ENCODE results near the gene PRR14L.

PRR14L gene

DNA sequence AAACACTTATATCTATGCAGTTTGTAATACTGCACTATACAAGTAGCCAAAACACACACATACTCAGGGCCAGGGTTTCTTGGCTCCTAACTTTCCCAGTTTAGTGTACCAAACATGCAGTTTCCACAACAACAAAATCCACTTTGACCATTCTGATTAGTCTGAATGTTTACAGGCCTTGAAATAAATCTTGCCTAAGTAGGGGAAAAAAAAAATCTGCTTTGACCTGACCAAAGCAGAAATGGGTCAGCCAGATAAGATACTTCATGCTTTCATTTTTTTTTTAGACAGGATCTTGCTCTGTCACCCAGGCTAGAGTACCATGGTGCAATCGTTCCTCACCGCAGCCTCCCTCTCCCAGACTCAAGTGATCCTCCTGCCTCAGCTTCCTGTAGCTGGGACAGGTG lies 10.1 kb downstream of the PRR14L start:
- Histone ChIP-seq H3K9me3 (ENCODE audit: control insufficient read depth, low read length) (no peaks in the 10 kb centered on the region), H3K4me1 (ENCODE audit: control insufficient read depth, insufficient read depth, low read length, poor library complexity, severe bottlenecking) (peaks cover 6% of the 10 kb centered on the region), H3K4me3 (ENCODE audit: extremely low read depth, insufficient read depth, low read length, poor library complexity, severe bottlenecking) (no peak overlapping the region), H3K27ac (ENCODE audit: low read depth, low read length, severe bottlenecking) (no peak overlapping the region), H3K36me3 (ENCODE audit: control insufficient read depth, insufficient read depth, low read length) (peaks cover 47% of the 10 kb centered on the region)
- WGBS, 2 experiments (ENCODE audit: insufficient coverage in 2 of 2) = 87 to 96% methylated on average over 2 of the region's 2 CpGs

GRCh38 chr22:31738566-31738965 lies 11.4 kb downstream of the PRR14L start:
- H3K9me3 ChIP-seq (ENCODE audit: control insufficient read depth, low read length) = no peaks in the 10 kb centered on the region
- H3K36me3 ChIP-seq (ENCODE audit: control insufficient read depth, insufficient read depth, low read length) = peaks cover 55% of the 10 kb centered on the region
- no peak overlapping the region for H3K4me3 ChIP-seq (ENCODE audit: extremely low read depth, insufficient read depth, low read length, poor library complexity, severe bottlenecking)
- 67 to 90% methylated on average over 1 to 2 of the region's 2 CpGs for WGBS, 2 experiments (ENCODE audit: insufficient coverage in 2 of 2)
- H3K4me1 ChIP-seq (ENCODE audit: control insufficient read depth, insufficient read depth, low read length, poor library complexity, severe bottlenecking) = peaks cover 9% of the 10 kb centered on the region
- H3K27ac ChIP-seq (ENCODE audit: low read depth, low read length, severe bottlenecking) = no peak overlapping the region

DNA sequence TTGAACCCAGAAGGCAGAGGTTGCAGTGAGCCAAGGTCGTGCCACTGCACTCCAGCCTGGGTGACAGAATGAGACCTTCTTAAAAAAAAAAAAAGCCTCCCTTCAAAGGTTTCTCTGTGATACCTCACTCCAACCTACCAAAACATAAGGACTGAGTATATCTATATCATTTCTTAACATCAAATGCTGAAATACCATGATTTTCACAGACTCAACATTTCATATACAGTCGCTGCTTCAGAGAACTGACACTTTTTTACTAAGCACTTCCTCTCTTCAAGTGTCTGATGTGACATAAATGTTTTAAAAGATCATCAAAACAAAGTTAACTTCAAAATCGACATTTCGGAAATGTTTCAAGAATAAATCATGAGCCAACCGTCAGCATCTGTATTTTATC lies 12.0 kb downstream of the PRR14L start:
- H3K36me3 ChIP-seq (ENCODE audit: control insufficient read depth, insufficient read depth, low read length) = peaks cover 52% of the 10 kb centered on the region

DNA sequence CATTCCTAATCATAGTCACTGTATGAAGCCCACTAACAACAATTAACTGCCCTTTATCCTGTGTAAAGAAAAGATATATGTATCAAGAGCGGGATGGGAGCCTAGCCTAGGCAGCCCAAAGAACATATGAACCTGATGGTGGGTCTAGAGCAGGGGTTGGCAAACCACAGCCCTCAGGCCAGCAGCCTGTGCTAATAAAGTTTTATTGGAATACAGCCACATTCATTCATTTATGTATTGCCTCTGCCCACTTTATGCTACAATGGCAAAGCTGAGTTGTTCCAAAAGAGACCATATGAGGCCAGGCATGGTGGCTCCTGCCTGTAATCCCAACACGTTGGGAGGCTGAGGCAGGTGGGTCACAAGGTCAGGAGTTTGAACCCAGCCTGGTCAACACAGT lies 13.5 kb downstream of the PRR14L start:
- H3K4me1 ChIP-seq (ENCODE audit: control insufficient read depth, insufficient read depth, low read length, poor library complexity, severe bottlenecking) = peaks cover 9% of the 10 kb centered on the region
- H3K27ac ChIP-seq (ENCODE audit: low read depth, low read length, severe bottlenecking) = no peak overlapping the region
- H3K9me3 ChIP-seq (ENCODE audit: control insufficient read depth, low read length) = no peaks in the 10 kb centered on the region
- H3K36me3 ChIP-seq (ENCODE audit: control insufficient read depth, insufficient read depth, low read length) = peaks cover 56% of the 10 kb centered on the region
- H3K4me3 ChIP-seq (ENCODE audit: extremely low read depth, insufficient read depth, low read length, poor library complexity, severe bottlenecking) = no peak overlapping the region
- 94 to 100% methylated on average over 2 of the region's 2 CpGs for WGBS, 2 experiments (ENCODE audit: insufficient coverage in 2 of 2)

More for the DNA sequence above, 12.0 kb downstream of the PRR14L start:
- Histone ChIP-seq H3K4me1 (ENCODE audit: control insufficient read depth, insufficient read depth, low read length, poor library complexity, severe bottlenecking) (peaks cover 9% of the 10 kb centered on the region), H3K27ac (ENCODE audit: low read depth, low read length, severe bottlenecking) (no peak overlapping the region), H3K9me3 (ENCODE audit: control insufficient read depth, low read length) (no peaks in the 10 kb centered on the region), H3K4me3 (ENCODE audit: extremely low read depth, insufficient read depth, low read length, poor library complexity, severe bottlenecking) (no peak overlapping the region)
- 98% methylated on average over 4 to 5 of the region's 5 CpGs for WGBS, 2 experiments (ENCODE audit: insufficient coverage in 2 of 2)

DNA sequence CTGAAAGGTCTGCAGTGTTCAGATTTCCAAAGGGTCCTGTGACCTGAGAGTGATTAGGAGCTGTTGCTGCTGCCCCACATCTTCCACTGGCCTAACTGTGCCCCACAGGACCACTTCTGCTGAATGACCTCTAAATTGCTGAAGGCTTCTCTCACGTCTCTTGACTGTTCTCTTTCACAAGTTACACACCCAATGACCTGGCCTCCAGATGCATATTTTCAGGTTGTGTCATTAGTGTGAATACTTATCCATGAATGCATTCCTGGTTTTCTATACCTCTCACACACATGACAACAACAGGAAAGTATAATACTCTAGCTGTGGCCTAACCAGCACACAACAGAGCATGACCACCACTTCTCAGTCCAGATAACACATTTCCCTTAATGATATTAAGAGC lies 15.4 kb downstream of the PRR14L start:
- no CpG with 5 or more reads among the region's 1 CpG for WGBS, 2 experiments (ENCODE audit: insufficient coverage in 2 of 2)
- Histone ChIP-seq H3K4me3 (ENCODE audit: extremely low read depth, insufficient read depth, low read length, poor library complexity, severe bottlenecking) (no peak overlapping the region), H3K36me3 (ENCODE audit: control insufficient read depth, insufficient read depth, low read length) (peaks cover 51% of the 10 kb centered on the region), H3K4me1 (ENCODE audit: control insufficient read depth, insufficient read depth, low read length, poor library complexity, severe bottlenecking) (peaks cover 9% of the 10 kb centered on the region), H3K27ac (ENCODE audit: low read depth, low read length, severe bottlenecking) (peak overlapping the region; percentile 30), H3K9me3 (ENCODE audit: control insufficient read depth, low read length) (no peaks in the 10 kb centered on the region)

GRCh38 chr22:31733580-31734079 lies 16.3 kb downstream of the PRR14L start:
- Histone ChIP-seq H3K4me3 (ENCODE audit: extremely low read depth, insufficient read depth, low read length, poor library complexity, severe bottlenecking) (no peak overlapping the region), H3K27ac (ENCODE audit: low read depth, low read length, severe bottlenecking) (no peak overlapping the region), H3K9me3 (ENCODE audit: control insufficient read depth, low read length) (no peaks in the 10 kb centered on the region), H3K36me3 (ENCODE audit: control insufficient read depth, insufficient read depth, low read length) (peaks cover 42% of the 10 kb centered on the region), H3K4me1 (ENCODE audit: control insufficient read depth, insufficient read depth, low read length, poor library complexity, severe bottlenecking) (peaks cover 6% of the 10 kb centered on the region)
- 95 to 97% methylated on average over 5 of the region's 7 CpGs for WGBS, 2 experiments (ENCODE audit: insufficient coverage in 2 of 2)

GRCh38 chr22:31732089-31732829 lies 17.7 kb downstream of the PRR14L start:
- peaks cover 43% of the 10 kb centered on the region for H3K36me3 ChIP-seq (ENCODE audit: control insufficient read depth, insufficient read depth, low read length)
- peaks cover 6% of the 10 kb centered on the region for H3K4me1 ChIP-seq (ENCODE audit: control insufficient read depth, insufficient read depth, low read length, poor library complexity, severe bottlenecking)
- 100% methylated on average over 1 of the region's 2 CpGs; no CpG with 5 or more reads in 1 of the 2 experiments for WGBS, 2 experiments (ENCODE audit: insufficient coverage in 2 of 2)
- H3K4me3 ChIP-seq (ENCODE audit: extremely low read depth, insufficient read depth, low read length, poor library complexity, severe bottlenecking) = no peak overlapping the region
- no peaks in the 10 kb centered on the region for H3K9me3 ChIP-seq (ENCODE audit: control insufficient read depth, low read length)
- no peak overlapping the region for H3K27ac ChIP-seq (ENCODE audit: low read depth, low read length, severe bottlenecking)

- Histone ChIP-seq H3K36me3 (ENCODE audit: control insufficient read depth, insufficient read depth, low read length) (peaks cover 47% of the 10 kb centered on the region), H3K9me3 (ENCODE audit: control insufficient read depth, low read length) (no peaks in the 10 kb centered on the region), H3K4me1 (ENCODE audit: control insufficient read depth, insufficient read depth, low read length, poor library complexity, severe bottlenecking) (peaks cover 6% of the 10 kb centered on the region), H3K27ac (ENCODE audit: low read depth, low read length, severe bottlenecking) (no peak overlapping the region), H3K4me3 (ENCODE audit: extremely low read depth, insufficient read depth, low read length, poor library complexity, severe bottlenecking) (no peak overlapping the region)
- 88 to 91% methylated on average over 5 to 6 of the region's 8 CpGs for WGBS, 2 experiments (ENCODE audit: insufficient coverage in 2 of 2)
Observed at GRCh38 chr22:31730344-31730711, 19.6 kb downstream of the PRR14L start.

- peaks cover 53% of the 10 kb centered on the region for H3K36me3 ChIP-seq (ENCODE audit: control insufficient read depth, insufficient read depth, low read length)
- 96 to 98% methylated on average over 3 to 4 of the region's 4 CpGs for WGBS, 2 experiments (ENCODE audit: insufficient coverage in 2 of 2)
Observed at GRCh38 chr22:31728857-31729256, 21.1 kb downstream of the PRR14L start.

DNA sequence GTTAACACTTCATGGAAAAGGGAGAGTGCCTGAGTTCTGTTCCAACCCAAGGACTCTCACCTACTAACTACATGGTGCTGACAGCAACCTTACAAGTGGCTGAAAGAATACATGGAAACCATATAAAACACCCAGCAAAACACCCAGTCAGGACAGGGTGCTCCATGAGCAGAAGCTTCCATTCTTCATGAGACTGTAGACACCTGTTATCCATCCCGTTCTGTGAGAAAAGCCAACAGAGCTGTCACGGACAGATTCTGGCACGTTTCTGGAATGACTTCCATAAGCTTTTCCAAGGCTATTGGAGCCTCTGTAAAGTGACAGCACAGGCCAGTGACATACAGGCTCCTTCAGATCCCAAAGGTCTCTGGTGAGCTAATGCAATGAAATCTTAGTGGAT lies 23.2 kb downstream of the PRR14L start:
- Histone ChIP-seq H3K27ac (ENCODE audit: low read depth, low read length, severe bottlenecking) (no peak overlapping the region), H3K4me1 (ENCODE audit: control insufficient read depth, insufficient read depth, low read length, poor library complexity, severe bottlenecking) (no peaks in the 10 kb centered on the region), H3K36me3 (ENCODE audit: control insufficient read depth, insufficient read depth, low read length) (peaks cover 61% of the 10 kb centered on the region), H3K9me3 (ENCODE audit: control insufficient read depth, low read length) (no peaks in the 10 kb centered on the region), H3K4me3 (ENCODE audit: extremely low read depth, insufficient read depth, low read length, poor library complexity, severe bottlenecking) (no peak overlapping the region)
- 97 to 100% methylated on average over 3 of the region's 3 CpGs for WGBS, 2 experiments (ENCODE audit: insufficient coverage in 2 of 2)

More at GRCh38 chr22:31728857-31729256, 21.1 kb downstream of the PRR14L start:
- Histone ChIP-seq H3K27ac (ENCODE audit: low read depth, low read length, severe bottlenecking) (no peak overlapping the region), H3K9me3 (ENCODE audit: control insufficient read depth, low read length) (no peaks in the 10 kb centered on the region), H3K4me3 (ENCODE audit: extremely low read depth, insufficient read depth, low read length, poor library complexity, severe bottlenecking) (no peak overlapping the region), H3K4me1 (ENCODE audit: control insufficient read depth, insufficient read depth, low read length, poor library complexity, severe bottlenecking) (no peaks in the 10 kb centered on the region)

GRCh38 chr22:31723723-31724122 lies 26.2 kb downstream of the PRR14L start:
- no peaks in the 10 kb centered on the region for H3K4me1 ChIP-seq (ENCODE audit: control insufficient read depth, insufficient read depth, low read length, poor library complexity, severe bottlenecking)
- H3K27ac ChIP-seq (ENCODE audit: low read depth, low read length, severe bottlenecking) = no peak overlapping the region
- peaks cover 79% of the 10 kb centered on the region for H3K36me3 ChIP-seq (ENCODE audit: control insufficient read depth, insufficient read depth, low read length)
- H3K4me3 ChIP-seq (ENCODE audit: extremely low read depth, insufficient read depth, low read length, poor library complexity, severe bottlenecking) = no peak overlapping the region
- no peaks in the 10 kb centered on the region for H3K9me3 ChIP-seq (ENCODE audit: control insufficient read depth, low read length)
- 94 to 100% methylated on average over 2 to 5 of the region's 5 CpGs for WGBS, 2 experiments (ENCODE audit: insufficient coverage in 2 of 2)
